ENCODE results near the gene AHNAK.

Gene AHNAK

GRCh38 chr11:62433141-62433903, 113.3 kb downstream of the AHNAK start:
- H3K4me3 ChIP-seq (ENCODE audit: low read length): no peak overlapping the region
- DNase-seq (ENCODE audit: low read depth): no peak
- no peak for TF ChIP-seq CTCF (conservative IDR thresholded peaks at IDR 0.05; ENCODE audit: low read depth, low read length)

GRCh38 chr11:62432695-62433094, 113.9 kb downstream of the AHNAK start:
- no peak for DNase-seq (ENCODE audit: low read depth)
- H3K4me3 ChIP-seq (ENCODE audit: low read length): no peak overlapping the region
- TF ChIP-seq CTCF (conservative IDR thresholded peaks at IDR 0.05; ENCODE audit: low read depth, low read length): peak; percentile 10

- H3K4me3 ChIP-seq (ENCODE audit: low read length): no peak overlapping the region
- DNase-seq (ENCODE audit: low read depth): no peak
- no peak for TF ChIP-seq CTCF (conservative IDR thresholded peaks at IDR 0.05; ENCODE audit: low read depth, low read length)
These were observed 115.3 kb downstream of the AHNAK start for GRCh38 chr11:62431171-62431901.

GRCh38 chr11:62430425-62430824, 116.2 kb downstream of the AHNAK start:
- DNase-seq (ENCODE audit: low read depth): no peak
- TF ChIP-seq CTCF (conservative IDR thresholded peaks at IDR 0.05; ENCODE audit: low read depth, low read length): no peak
- H3K4me3 ChIP-seq (ENCODE audit: low read length): no peak overlapping the region

- DNase-seq (ENCODE audit: low read depth): no peak
- TF ChIP-seq CTCF (conservative IDR thresholded peaks at IDR 0.05; ENCODE audit: low read depth, low read length): no peak
- no peak overlapping the region for H3K4me3 ChIP-seq (ENCODE audit: low read length)
These were observed 117.6 kb downstream of the AHNAK start for GRCh38 chr11:62428871-62429560.

GRCh38 chr11:62427630-62428233, 118.9 kb downstream of the AHNAK start:
- DNase-seq (ENCODE audit: low read depth): peak; percentile 63
- no peak for TF ChIP-seq CTCF (conservative IDR thresholded peaks at IDR 0.05; ENCODE audit: low read depth, low read length)

More at GRCh38 chr11:62427630-62428233, 118.9 kb downstream of the AHNAK start:
- H3K4me3 ChIP-seq (ENCODE audit: low read length): no peak overlapping the region

All from retinal pigment epithelial cell (primary cell).